CD4-positive, alpha-beta T cell treated with Interleukin-17A for 1 hour (primary cell): ENCODE data around the gene DIO2.

Experiments
- DNase-seq: peaks from one replicate; pipeline ENCODE4 v3.0.0-alpha.2; 2020

DIO2 gene

DNA sequence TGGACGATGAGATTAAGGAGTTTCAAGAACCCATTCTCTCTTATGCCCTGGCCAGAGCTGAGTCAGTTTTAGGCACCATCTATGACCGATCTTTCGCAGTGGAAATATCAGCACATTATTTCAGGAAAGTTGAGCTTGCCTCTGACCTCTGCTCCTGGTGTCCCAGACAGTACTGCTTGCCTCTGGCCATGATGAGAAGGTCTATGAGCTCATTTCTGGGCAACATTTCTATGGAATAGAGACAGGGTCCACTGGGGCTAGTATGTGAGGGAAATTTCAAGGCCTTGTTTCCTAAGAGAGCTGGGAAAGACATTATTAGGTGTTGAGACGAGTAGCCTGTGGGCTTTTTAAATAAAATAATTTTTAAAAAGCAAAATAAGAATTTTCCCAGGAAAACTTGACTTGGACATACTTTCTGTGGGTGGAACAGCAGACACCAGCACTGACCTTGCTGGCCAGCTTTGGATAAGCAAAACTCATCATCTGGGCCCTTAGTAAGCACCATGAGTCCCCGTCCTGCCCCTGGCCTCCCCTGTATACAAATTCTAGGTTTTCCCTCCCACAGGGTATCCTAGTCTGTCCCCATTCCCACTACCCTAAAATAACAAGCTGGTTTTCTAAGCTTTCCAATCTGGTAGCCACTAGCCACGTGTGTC is 43.4 kb downstream of the DIO2 start:
- DNase-seq: no peak

DNA sequence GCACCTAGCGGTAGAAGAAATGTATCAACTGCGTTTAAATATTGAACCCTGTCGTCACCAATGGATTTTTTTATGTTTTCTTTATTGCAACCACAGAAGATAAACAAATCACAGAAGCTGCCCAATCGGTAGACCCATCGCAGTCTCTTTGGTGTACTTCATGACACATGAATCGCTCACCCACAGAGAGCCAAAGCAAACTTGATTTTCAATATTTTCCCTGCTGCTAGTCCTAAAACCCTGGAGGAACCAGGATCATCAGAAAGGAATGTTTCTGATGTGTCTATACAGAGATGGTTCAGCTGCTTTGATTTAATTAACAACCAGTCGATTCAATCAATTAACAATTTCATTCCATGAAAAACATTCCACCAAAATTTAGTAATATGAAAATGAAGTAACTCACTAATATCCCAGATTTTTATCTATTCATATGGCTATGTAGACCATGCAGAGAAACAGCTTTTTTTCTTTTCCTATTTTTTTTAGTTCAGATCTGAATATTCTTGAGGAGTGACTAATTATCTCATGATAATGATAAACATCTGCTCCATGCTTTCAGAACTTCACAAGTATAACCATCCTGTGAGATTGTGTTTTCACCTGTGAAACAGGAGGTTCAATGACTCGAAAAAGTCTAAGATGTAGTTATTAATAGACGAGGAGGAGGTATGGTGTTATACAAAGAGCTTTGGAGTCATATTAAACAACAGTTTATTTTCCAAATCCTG is 46.1 kb downstream of the DIO2 start:
- DNase-seq: no peak

DNA sequence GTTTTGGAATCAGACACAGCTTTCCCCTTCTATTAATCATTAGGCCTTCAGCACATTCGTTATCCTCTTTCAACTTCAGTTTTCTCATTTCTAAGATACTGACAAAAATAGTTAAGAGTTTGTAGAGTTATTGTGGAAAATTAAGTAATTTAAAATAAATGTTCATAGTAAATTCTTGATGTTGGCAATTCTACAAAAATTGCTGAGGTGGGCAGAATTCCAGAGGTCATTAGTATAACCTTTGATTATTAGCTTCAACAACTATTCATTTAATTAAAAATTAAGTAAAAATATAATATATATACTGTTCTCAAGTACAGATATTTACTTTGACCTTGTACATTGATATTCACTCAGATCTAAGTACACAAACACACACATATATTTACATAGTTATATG is 58.5 kb downstream of the DIO2 start:
- no peak for DNase-seq

DNA sequence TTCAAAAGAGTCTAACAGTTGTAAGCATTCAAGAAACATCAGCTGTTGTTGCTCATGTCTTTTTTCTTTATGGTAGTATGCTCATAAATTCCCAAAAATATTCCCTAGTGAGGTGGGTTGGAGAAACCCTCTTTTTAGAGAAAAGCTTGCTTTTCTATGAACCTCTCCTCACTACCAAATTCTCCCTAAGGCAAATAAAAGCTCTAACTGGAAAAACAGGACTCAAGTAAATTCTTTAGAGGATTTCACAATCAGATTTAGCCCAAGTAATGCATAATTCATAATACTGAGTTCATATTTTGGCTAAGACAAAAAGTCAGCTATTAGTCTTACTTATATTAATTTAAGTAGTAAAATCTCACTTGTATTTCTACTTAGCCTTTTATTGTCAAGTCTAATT is 59.1 kb downstream of the DIO2 start:
- DNase-seq: no peak

DNA sequence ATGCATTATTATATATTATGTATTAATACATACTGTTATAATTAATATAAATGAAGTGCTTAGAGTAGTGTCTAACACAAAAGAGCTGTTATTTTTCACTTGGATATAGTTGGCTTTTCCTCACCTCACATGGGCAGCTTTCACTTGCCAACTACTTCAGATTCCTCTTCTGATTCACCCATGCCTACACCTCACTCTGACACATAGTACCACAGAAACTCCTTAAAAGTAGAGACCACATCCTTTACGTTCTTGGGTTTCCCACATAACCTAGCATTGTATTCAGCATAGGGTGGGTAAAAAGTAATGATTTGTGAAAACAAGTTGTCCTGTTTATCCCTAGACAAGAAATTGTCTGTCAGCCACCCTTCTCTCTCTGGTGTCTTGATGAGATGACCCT is 61.0 kb downstream of the DIO2 start:
- no peak for DNase-seq
